CD4-positive, alpha-beta T cell treated with Interleukin-6 for 4 hours (primary cell): ENCODE data around the gene BPHL.
"Not testable (repeated sequence)": the region's sequence is repeated elsewhere in the genome, so short reads cannot be mapped to it uniquely, and the experiment has no call there.

Experiments
- DNase-seq: peaks from one replicate; pipeline ENCODE4 v3.0.0-alpha.2; 2020; ENCODE audit warnings: mixed read lengths

The BPHL gene

DNA sequence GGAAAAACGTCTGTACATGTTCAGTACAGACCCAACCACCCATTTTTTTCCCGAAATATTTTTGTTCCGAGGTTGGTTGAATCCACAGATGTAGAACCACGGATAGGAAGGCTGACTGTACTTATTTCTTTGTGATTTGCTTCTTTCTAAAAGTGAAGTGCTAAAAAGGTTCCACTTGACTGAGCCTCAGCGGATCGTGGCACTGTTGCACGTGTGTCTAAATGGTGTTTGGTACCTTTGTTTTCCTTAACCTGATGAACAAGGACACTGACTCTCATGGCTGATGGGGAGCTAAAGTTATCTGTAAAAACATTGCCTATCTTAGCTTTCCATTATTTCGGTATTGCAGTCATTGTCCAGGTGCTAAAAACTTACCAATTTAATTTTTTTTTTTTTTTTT lies 6.2 kb downstream of the BPHL start:
- no peak for DNase-seq

DNA sequence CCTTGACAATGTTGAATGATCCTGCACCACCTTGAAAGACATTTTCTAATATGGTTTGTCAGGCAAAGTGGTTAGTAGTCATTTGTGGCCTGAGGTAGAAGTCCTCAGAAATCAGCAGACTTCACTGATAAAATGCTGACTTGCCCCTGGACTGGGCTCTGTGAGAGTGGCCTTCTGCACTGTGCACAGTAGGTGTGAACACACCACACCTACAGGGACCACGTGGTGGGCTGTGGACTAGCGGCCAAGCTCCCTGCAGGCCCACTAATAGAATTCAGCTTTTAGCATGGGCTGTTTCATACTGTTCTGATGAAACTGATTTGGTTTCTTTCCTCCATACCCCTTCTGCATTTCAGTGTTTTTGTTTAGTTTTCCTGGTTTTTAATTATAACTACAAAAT lies 7.3 kb downstream of the BPHL start:
- DNase-seq = no peak

DNA sequence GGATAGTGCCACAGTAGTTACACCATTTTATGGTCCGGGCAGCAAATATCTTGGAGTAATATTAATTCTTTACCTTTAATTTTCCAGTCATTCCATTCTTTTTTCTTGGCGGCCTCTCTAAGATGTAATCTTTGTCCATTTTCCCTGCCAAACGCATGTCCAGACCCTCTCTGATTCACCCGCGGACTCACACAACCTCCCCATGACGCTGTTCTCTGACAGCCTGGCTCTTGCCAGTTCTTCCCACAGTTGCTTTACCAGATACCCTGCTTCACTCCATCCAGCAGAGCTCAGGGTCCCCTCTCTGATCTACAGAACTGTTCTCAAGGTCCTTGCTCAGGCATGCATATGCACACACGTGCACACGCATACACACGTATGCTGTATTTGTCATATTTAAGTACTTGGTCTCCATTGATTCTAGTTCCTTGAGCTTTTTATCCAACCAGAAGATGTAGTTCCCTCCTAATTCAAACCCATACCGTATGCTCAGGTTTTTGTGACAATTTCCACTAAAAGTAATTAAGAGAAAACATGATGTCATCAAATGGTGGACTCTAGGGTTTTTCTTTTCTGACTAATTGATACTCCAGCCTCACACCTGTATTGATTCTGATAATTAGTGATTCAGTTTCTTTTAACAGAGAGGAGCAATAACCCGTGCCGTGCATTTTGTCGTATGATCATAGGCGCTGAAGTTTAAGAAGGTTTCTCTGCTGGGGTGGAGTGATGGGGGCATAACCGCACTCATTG lies 10.0 kb downstream of the BPHL start:
- no peak for DNase-seq

DNA sequence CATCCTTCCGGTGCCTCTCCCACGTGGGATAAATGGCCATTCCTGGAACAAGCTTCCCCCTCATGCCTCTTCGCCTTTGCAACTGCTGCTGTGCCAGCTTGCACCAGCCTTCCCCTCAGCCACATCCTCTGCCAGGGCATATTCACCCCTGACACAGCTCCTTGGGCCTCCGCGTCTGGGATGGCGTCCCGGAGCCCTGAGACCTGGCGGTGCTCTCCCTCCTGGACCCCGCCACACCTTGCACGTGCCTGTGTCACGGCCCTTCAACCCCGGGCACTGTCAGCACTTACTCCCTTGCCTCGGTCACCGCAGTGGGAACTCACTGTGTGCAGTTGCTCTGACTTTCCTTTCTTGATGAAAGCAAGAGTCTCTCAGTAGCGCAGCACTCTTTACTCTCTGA lies 13.2 kb downstream of the BPHL start:
- DNase-seq = no peak

DNA sequence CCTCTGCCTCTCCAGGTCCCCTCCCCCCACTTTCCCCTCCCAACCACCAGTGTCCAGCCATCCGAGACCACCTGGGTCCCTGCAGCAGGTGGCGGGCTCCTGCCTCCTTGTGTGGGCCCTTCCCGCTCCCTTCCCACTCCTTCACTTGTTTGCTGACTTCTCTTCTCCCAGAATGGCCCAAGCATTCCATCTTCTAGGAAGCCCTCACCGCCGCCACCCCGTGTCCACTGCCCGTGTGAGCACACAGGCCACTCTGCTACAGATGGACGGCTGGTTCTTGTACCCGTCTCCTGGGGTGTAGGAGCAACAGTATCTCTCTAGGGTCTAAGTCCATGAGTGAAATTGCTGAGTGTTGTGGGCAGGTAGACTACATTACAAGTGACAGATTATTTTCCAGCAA lies 15.0 kb downstream of the BPHL start:
- no peak for DNase-seq

DNA sequence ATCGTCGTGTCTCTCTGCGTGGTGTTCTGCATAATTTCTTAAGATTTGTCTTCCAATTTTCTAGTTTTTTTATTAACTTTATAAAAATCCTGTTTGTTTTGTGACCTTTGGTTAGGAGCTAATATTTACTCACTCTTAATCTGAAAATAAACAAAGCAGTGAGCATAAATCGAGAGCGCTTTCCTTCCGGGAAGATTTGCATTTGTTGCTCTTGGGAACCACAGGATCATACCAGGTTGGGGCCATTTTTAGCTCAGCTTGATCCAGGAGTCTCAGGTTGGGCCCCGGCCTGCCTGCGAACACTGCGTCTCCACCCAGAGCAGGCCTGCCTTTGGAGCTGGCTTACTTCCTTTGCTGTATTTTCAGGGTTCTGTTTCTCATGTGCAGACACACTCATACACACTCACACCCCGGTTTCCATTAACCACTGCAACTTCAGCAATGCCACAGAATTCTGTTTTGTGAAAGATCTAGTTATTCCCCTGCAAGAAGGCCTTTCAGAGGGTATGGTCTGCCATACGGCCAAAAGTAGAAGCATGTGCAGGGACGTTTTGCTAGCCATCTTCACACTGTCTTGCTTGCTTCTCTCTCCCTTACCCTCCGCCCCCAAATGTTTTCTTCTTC lies 17.3 kb downstream of the BPHL start:
- no peak for DNase-seq

DNA sequence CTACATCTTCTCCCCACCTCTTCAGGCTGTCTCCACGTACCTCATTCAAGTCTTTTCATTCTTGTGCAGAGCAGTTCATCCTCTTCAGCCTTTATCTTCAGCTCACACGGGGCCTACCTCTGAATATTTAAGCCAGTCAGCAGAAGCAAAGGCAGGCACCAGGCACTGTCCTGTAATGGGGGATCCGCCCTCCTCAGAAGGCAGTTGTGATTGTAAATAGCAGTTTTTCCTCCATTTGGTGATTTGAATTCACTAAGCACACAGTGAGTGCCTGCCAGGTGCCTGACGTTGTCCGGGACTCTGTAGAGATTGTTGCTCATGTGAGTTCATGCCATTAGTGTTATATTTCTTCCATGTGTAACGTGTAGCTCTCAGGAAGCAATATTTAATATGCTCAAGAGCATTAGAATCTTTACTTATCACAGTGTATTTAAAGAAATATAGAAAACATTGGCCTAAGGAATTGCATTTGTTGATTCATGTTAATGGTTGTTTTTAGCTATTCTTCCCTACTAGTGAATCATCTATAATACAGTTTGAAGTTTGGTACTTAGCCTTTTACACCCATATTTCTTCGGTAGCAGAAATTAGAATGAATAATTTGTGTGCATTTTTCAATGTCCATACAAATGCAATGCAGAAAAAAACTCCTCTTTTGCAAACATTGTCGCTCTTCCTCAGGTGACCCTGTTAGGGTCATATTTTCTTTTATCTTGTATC lies 17.9 kb downstream of the BPHL start:
- no peak for DNase-seq

DNA sequence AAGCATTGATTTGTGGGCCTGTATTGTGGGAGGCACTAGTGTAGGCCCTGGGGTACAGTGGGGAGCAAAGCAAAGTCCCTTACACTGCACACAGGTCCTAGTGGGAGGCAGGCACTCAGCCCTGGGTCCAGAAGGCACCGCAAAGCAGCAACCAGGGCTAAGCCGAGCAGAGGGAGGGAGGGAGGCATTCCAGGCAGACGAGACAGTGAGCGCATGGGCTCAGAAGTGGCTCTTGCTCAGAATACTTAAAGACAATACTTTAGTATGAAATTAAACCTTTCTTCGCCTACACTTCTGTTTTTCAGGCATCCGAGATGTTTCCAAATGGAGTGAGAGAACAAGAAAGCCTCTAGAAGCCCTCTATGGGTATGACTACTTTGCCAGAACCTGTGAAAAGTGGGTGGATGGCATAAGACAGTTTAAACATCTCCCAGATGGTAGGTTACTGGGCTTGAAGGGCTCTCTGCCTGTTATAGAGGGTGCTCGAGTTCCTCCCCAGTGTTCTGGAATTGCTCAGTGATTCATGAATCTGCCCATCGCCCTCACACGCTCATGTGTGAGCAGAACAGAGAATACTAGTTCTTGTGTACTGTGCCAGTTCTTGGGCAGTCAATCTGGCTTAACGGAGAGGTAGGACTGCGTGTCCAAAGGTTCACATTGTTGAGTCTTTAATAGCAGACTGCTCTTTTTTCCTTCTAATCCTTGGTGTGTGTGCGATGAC lies 18.7 kb downstream of the BPHL start:
- DNase-seq = no peak

DNA sequence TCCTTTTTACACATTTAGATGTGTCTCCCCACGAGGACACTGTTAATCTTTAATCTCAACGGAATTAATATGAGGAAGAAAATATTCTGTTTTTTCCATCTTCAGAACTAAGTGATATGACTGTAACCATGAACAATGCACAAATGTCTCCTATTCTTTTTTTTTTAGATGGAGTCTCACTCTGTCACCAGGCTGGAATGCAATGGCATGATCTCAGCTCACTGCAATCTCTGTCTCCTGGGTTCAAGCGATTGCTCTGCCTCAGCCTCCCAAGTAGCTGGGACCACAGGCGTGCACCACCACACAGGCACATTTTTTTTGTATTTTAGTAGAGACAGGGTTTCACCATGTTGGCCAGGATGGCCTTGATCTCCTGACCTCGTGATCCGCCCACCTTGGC lies 19.4 kb downstream of the BPHL start:
- DNase-seq = not testable (repeated sequence)

DNA sequence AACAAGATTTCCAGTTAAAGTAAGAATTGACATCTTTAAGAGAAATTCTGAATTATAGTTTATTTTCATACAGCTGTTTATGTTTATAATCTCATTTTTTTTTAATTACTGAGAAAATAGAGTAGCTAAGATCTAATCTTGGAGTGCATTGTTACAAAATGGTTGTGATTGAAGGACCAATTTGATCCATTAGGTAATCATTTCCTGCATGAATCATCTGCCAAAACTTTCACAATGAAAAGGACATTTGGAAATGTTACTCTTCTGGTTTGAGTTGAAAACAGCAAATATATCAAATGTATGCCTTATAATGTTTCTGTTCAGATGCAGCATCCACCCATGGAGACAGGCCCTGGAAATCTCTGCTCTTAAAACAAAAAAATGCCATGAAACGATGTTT lies 19.8 kb downstream of the BPHL start:
- no peak for DNase-seq

DNA sequence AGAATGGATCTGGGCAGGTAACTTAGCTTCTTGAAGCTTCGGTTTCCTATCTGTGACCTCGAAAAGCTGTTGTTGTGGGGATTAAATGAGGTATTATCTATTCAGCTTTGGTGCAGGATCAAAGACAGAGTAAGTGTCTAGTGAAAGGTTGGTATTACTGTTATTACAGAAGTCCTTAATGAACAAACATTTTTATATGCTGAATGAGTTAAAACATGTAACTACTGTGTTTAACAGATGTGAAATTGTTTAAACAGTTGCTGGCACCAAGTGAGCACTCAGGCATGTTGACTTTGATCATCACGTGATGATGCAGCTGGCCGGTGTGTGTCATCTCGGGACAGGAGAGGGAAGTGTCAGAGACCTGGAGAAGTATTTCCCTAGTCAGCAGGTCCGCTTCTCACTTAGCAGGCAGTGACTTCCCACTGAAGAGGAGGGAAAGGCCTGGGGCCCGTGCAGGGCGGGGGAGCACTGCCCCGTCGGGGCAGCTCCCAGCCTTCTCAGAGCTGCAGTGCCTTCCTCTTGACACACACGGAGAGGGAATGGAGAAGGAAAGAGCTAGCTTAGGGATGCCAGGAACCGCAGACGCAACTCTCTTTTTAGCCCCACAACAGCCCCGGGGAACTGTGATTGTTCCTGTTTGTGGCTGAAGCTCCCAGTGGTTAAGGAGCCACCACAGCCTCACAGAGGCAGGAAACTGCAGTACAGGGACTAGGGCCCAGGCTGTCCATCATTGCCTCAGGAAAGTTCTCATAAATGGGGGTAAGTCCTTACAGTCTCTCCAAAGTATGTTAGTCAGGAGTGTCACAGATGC lies 20.8 kb downstream of the BPHL start:
- no peak for DNase-seq

DNA sequence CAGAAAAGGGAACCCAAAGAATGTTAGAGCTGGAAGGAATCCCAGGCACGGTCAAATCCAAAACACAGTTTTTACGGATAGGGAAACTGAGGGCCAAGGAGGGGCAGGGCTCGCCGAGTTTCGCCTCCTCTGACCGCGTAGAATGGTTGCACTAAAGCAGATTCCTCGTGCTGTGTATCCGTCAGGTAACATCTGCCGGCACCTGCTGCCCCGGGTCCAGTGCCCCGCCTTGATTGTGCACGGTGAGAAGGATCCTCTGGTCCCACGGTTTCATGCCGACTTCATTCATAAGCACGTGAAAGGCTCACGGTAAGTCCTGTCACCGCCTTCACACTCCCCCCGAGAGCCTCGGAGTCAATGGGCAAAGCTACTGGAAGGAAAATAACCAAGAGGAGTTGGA lies 21.7 kb downstream of the BPHL start:
- no peak for DNase-seq

DNA sequence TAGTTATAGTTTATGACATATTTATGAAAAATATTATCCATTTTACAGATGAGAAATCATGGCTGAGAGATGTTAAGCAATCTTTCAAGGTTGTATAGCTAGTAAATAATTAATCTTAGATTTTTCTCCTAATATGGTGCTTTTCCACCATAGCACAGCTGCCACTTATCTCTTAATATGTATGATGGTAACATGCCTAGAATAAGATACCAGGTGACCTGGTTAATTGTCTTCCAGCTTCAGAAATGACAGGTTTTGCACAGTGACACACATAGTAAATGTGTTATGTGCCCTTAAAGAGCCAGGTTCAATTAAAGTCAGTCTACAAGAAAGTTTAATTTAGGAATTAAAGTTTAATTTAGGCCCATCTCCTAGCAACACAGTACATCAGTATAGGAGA lies 24.0 kb downstream of the BPHL start:
- DNase-seq = no peak

DNA sequence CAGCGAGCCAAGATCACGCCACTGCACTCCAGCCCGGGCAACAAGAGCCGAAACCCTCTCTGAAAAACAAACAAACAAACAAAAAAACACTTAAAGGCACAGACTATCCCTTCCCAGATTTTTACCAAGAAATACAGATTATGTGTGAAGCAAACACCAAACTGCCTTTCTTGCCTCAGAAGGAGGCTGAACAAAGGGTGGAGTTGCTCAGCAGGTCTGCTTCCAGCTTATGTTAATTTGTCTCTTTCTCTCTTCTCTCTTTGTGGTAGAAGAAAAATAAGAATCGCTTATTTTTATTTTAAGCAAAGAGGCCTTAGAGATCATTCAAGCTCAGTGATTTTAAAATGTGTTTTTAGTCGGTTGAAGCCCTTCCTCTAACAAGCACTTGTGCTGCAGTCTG lies 24.6 kb downstream of the BPHL start:
- DNase-seq = no peak

DNA sequence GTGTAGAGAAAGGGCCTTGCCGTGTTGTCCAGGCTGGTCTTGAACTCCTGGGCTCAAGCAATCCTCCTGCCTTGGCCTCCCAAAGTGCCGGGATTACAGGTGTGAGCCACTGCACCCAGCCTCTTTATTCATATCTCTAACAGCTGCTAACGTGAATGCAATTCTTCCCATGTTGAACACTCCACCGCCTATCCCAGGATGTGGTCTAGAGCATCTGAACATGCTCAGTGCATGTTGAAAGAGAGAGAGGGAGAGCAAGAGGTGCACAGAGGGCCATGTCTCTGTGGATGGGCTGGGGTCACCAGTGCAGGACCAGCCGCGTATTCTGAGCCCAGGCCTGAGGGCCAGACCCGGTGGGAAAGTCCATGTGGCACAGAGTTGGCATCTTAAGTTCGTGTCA lies 26.1 kb downstream of the BPHL start:
- no peak for DNase-seq

DNA sequence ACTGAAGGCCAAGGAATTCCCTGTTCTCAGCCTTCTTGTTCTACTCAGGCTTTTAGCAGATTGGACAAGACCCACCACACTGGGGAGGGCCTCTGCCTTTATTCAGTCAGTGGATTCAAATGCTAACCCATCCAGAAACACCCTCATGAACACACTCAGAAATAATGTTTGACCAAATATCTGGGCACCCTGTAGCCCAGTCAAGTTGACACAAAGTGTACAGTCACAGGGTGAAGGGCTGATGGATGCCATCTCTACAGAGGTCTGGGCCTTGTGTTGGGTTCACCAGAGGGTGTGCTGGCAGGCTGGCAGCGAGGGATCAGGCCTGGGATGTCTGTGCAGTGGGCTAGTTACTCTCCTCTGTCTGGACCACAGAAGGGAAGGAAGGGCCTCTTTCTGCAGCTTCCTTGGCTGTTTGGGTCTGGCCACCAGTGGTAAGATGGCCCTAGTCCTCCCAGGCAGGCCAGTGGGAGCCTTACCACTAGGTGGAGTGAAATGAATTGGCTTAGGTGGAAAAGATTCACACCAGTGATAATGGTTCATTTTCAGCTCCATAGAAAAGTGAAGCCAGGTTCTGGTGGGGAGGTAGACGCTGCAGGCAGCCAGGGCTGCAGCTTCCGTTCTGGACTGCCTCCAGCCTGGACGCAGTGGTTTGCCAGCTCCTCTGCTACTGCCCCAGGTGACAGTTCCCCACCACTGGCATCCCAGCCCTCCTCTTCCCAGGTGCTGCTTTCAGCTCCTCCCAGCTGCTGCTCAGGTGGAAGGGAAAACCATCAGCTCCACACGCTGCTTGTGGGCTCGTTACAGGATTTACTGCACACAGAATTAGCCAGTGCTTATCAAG lies 29.6 kb downstream of the BPHL start:
- no peak for DNase-seq

DNA sequence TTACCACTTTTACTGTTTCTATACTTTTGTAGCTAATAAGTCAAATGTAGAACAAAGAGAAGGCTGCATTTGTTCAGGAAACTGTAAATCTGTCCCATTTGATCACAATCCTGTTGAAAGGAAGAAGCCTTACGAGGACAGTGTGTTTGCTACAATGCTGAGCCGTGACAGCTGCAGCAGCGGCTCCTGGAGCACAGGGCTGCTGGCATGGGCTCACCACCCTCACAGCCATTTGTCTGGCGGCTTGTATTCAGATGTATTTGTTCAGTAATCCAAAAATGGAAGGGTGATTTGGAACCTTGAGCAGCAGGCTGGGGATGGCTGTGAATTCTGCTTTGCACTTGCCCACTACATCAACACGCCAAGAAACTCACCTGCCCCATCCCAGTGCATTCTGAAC lies 33.2 kb downstream of the BPHL start:
- no peak for DNase-seq

DNA sequence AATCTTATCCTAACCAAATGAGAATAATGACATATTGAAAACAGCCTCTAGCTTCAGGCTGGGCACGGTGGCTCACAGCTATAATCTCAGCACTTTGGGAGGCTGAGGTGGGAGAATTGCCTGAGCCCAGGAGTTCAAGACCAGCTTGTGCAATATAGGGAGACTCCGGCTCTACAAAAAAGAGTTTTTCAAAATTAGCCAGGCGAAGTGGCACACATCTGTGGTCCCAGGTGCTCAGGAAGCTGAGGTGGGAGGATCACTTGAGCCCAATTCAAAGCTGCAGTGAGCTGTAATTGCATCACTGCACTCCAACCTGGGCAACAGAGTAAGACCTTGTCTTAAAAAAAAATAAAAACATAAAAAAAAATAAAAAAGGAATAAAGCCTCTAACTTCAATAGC lies 34.2 kb downstream of the BPHL start:
- no peak for DNase-seq

DNA sequence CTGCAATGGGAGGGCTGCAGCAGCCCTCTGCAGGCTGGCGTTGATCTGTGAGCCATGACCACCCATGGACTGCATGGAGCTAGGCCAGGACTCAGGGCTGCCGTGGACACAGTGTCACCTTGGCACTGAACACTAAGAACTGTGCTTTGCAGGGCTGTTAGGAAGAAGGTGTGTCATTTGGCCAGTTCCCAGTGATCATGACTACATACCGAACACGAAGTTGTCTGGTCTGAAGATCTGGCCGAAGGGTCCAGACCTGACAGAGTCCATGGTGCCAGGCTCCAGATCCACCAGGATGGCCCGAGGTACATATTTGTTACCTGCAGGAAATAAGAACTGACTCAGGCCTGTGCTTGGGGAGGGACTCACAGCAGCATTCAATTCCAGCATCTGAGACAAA lies 36.9 kb downstream of the BPHL start:
- DNase-seq = not testable (repeated sequence)

DNA sequence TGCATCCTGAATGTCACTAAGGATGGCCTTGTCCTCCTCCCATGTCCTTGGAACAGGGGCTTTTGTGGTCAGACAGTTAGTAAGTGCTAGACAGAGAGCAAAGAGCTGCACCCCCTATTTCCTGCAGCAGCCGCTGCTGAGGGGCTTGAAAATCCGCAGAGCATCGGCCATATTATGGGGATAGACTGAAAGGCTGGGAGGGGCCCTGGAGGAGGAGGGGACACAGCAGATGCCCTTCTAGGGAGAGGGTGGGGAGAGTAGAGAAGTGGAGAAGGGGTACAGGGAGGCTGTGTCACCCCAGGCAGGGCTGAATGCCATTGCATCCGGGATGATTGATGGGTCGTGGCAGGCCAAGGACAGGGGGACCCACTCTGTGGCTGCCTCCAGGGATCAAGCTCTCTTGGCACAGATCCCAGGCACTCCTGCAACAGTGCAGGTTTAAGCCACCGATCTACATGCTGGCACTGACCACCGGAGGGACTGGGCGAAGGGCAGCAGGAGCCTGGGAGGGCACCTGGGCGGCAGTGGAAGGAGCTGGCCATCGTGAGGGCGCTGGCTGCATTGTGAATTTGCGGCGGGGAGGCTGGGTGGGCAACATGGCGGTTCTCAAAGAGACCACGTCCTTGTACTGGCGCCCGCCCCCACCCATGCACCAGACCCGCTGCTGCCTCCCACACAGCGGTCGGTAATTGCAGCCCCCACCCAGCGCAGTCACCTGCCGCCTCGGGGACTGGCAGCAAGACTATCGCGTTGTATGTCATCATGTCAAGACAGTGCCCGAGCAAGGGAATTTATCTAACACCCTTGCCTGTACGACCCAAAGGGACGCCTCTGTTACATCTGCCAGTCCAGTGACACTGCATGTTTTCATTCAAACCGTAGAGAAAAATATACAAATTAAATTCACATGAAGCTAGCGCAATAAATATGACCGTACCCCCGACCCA lies 37.9 kb downstream of the BPHL start:
- peak; percentile 33 for DNase-seq
